Measurements from ENCODE around the gene SMIM30. TPM values are rescaled to one million over a fixed set of nuclear protein-coding genes. Genes with fewer than 3 reads are reported as not detected.

The SMIM30 gene
- total RNA-seq, 4 donors from 2014 or later: 11.5 to 71.5 (median 47.1) TPM

DNA sequence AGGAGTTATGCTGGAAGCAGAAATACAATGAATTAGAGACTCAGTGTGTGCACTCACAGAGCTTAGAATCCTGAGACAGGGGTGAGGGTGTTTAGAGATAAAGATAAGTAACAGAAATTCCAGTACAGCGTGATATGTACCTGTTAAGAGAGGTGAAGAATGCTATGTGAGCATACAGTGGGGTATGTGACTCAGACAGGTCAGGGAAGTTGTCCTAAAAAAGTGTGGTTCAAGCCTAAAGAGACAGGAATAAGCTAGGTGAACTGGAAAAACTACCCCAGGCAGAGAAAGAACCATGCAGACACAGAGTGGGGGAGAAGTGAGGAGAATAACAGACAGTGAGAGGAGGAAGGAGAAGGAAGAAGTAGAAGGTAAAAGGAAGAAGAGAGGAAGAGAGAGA, 8.6 kb downstream of the SMIM30 start:
- no peak overlapping the region for H3K4me3 ChIP-seq
- H3K4me1 ChIP-seq: no peaks in the 10 kb centered on the region
- H3K36me3 ChIP-seq: no peaks in the 10 kb centered on the region
- intact Hi-C loops (cut with DNase I; ENCODE audit: low total_unique reads): no loop called here
- no peaks in the 10 kb centered on the region for H3K27me3 ChIP-seq
- H3K9me3 ChIP-seq: no peaks in the 10 kb centered on the region
- no peak for DNase-seq
- H3K27ac ChIP-seq: no peak overlapping the region
- TF ChIP-seq, protein P1, sequence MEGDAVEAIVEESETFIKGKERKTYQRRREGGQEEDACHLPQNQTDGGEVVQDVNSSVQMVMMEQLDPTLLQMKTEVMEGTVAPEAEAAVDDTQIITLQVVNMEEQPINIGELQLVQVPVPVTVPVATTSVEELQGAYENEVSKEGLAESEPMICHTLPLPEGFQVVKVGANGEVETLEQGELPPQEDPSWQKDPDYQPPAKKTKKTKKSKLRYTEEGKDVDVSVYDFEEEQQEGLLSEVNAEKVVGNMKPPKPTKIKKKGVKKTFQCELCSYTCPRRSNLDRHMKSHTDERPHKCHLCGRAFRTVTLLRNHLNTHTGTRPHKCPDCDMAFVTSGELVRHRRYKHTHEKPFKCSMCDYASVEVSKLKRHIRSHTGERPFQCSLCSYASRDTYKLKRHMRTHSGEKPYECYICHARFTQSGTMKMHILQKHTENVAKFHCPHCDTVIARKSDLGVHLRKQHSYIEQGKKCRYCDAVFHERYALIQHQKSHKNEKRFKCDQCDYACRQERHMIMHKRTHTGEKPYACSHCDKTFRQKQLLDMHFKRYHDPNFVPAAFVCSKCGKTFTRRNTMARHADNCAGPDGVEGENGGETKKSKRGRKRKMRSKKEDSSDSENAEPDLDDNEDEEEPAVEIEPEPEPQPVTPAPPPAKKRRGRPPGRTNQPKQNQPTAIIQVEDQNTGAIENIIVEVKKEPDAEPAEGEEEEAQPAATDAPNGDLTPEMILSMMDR (IDR thresholded peaks at IDR 0.05): no peak
- no peak for TF ChIP-seq POLR2A (IDR thresholded peaks at IDR 0.05)

DNA sequence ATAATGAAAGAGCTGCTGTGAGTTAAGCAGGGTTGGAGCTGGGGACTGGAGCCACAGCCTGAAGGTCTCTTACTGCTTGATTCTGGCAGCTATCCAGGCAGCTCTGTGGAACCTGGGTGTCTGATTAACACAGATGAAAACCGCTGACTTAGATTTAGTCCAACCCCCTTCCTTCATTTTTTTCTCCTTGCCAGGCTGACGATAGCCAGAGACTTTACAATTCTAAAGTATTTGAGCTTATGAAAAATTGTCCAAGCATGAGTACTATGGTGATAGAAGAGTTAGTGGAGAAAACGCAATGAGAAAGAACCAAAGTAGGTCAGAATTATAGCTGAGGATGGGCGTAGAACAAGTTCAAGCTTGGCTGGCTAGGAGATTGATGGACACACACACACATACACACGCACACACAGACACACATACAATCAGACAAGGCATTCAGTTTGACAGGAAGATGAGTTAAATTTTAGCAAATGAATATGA, 18.2 kb downstream of the SMIM30 start:
- Histone ChIP-seq H3K4me3 (no peak overlapping the region), H3K27ac (no peak overlapping the region), H3K36me3 (no peaks in the 10 kb centered on the region), H3K9me3 (no peaks in the 10 kb centered on the region), H3K27me3 (no peaks in the 10 kb centered on the region), H3K4me1 (no peaks in the 10 kb centered on the region)
- intact Hi-C loops (cut with DNase I; ENCODE audit: low total_unique reads): no loop called here
- TF ChIP-seq, protein P1 (IDR thresholded peaks at IDR 0.05): no peak
- no peak for TF ChIP-seq POLR2A (IDR thresholded peaks at IDR 0.05)
- peak in 1 of 2 donors; percentile 19 for DNase-seq

DNA sequence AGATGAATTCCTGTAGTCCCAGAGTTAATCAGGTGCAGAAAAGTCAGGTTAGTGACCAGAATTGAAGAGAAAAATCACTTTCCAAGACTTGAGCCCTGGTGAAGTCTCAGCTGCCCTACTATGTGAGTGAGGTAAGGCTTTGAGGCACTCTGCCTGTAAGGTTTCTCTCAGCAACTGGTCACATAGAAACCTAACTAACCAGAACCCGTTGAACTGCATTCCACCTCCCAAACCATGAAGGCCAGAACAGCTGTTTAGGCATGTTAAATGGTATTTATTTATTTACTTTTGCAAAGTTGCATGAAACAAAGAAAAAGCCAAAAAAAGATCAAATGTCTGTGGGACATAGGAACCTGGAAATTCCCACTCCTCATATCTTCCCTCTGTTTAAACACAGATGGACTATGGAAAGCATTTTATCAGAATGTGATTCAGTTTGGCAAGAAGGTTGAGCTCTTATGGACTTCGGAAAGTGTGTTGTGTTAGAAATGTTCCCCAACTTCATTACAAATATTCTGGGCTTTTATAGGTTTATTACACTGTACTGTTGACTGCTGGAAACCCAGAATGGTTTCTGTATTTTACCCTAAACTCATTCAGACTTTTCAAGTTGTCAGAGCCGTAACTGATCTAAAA, 19.0 kb downstream of the SMIM30 start:
- DNase-seq: no peak
- Histone ChIP-seq H3K4me3 (no peak overlapping the region), H3K4me1 (no peaks in the 10 kb centered on the region), H3K27ac (no peak overlapping the region), H3K36me3 (no peaks in the 10 kb centered on the region), H3K27me3 (no peaks in the 10 kb centered on the region), H3K9me3 (no peaks in the 10 kb centered on the region)
- intact Hi-C loops (cut with DNase I; ENCODE audit: low total_unique reads): no loop called here
- no peak for TF ChIP-seq POLR2A (IDR thresholded peaks at IDR 0.05)
- TF ChIP-seq, protein P1 (IDR thresholded peaks at IDR 0.05): no peak

DNA sequence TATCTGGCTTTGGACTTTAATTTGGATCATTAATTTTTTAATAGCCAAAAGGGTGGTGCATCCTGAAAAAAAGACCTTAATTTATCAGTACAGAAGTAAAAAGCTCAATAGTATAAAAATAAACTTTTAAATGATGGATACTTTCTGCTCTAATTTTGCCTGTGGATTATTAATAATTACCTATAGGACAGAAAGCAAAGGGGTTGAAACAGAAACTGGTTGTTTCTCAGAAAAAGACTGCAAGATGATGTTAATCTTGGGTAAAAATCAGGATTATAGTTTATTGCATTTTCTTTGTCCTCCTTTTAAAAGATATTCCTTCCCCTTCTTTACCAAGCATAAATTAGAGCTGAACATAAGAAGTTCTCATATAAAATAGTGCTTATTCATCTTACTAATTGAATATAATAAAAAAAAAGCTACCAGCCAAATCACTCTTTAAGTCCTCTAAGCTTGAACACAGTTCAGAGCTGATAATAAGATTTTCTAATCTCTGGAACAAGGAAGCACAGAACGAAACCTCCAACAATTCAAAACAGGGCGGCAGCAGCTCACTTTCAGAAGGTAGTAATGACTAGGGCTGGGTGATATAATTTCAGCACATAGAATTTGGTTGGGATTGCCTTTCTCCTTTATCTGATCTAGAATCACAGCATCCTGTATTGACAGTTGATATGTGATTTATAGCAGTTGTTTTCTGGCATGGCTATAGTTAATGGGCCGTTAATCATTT, 23.7 kb downstream of the SMIM30 start:
- intact Hi-C loops (cut with DNase I; ENCODE audit: low total_unique reads): no loop called here
- Histone ChIP-seq H3K27me3 (no peaks in the 10 kb centered on the region), H3K36me3 (no peaks in the 10 kb centered on the region), H3K9me3 (no peaks in the 10 kb centered on the region), H3K4me1 (no peaks in the 10 kb centered on the region), H3K27ac (no peak overlapping the region), H3K4me3 (no peak overlapping the region)
- TF ChIP-seq POLR2A (IDR thresholded peaks at IDR 0.05): no peak
- TF ChIP-seq, protein P1 (IDR thresholded peaks at IDR 0.05): no peak
- DNase-seq: no peak

DNA sequence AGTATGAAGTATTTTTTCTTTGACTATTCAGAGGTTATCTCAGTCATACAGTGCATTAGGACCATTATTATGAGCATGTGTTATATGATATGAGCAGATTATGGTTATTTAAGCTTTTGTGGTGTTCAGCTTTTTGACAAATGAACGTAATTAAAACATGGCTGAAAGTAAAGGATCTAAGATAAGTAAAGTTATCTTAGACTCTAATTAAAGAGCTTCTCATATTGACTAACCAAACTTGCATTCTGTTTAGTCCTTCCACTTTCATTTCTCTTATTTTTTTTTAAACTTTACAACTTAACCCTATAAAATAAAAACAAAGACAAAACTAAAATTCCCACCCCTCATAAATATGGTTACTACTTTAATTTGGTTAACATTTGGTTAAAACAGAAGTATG, 24.8 kb downstream of the SMIM30 start:
- no peaks in the 10 kb centered on the region for H3K9me3 ChIP-seq
- TF ChIP-seq, protein P1 (IDR thresholded peaks at IDR 0.05): no peak
- TF ChIP-seq POLR2A (IDR thresholded peaks at IDR 0.05): no peak
- H3K36me3 ChIP-seq: no peaks in the 10 kb centered on the region
- no peaks in the 10 kb centered on the region for H3K4me1 ChIP-seq
- intact Hi-C loops (cut with DNase I; ENCODE audit: low total_unique reads): no loop called here
- no peak for DNase-seq
- H3K27me3 ChIP-seq: no peaks in the 10 kb centered on the region
- no peak overlapping the region for H3K27ac ChIP-seq
- H3K4me3 ChIP-seq: no peak overlapping the region

All from uterus (tissue), 4 donors.